Tibial artery (tissue), 4 donors: ENCODE results near the gene MMS19.

Experiments
- DNase-seq, 2 donors: peaks; one replicate each; pipeline ENCODE4 v3.0.0-alpha.2; 2019
- H3K27ac ChIP-seq, 2 donors: fragments of 200-600 bp; sonication (generic) in 1 of 2; 1 replicate in 1 of 2; 2 replicates in 1 of 2; pipeline ENCODE4 v1.5.1; 2018 to 2019; ENCODE audit warnings: mild to moderate bottlenecking in 1 of 2
- H3K27me3 ChIP-seq, 2 donors: fragments of 200-600 bp; sonication (generic) in 1 of 2; one replicate each; pipeline versions ENCODE4 v1.5.1 to v1.6.0; 2016 to 2019
- H3K36me3 ChIP-seq, 3 donors: fragments of 200-600 bp; sonication (generic) in 2 of 3; one replicate each; pipeline ENCODE4 v1.5.1; 2016 to 2019; ENCODE audit warnings: mild to moderate bottlenecking in 2 of 3
- H3K4me1 ChIP-seq, 4 donors: fragments of 200-600 bp; sonication (generic) in 2 of 4; 1 replicate in 3 of 4; 2 replicates in 1 of 4; pipeline ENCODE4 v1.5.1; 2016 to 2019
- H3K4me3 ChIP-seq, 2 donors: fragments of 200-600 bp; sonication (generic) in 1 of 2; 1 replicate in 1 of 2; 2 replicates in 1 of 2; pipeline ENCODE4 v1.5.1; 2018 to 2019; ENCODE audit warnings: mild to moderate bottlenecking in 2 of 2
- H3K9me3 ChIP-seq, 3 donors: fragments of 200-600 bp; sonication (generic) in 1 of 3; one replicate each; pipeline ENCODE4 v1.5.1; 2016 to 2019
- intact Hi-C: fragments of 100-400 bp; cut with DNase I; formaldehyde crosslinking; loops from one replicate; pipeline ENCODE4 v1.15.0; 2023; ENCODE audit warnings: low total_unique reads
- TF ChIP-seq, protein P1 (sequence below), 2 experiments: fragments of 200-600 bp in 1 of 2; fragments of 450-650 bp in 1 of 2; IDR thresholded peaks; one replicate each; pipeline ENCODE4 v1.5.1; 2017 to 2019; ENCODE audit warnings: antibody characterized with exemption in 2 of 2, mild to moderate bottlenecking in 1 of 2, moderate library complexity in 1 of 2

The MMS19 gene

DNA sequence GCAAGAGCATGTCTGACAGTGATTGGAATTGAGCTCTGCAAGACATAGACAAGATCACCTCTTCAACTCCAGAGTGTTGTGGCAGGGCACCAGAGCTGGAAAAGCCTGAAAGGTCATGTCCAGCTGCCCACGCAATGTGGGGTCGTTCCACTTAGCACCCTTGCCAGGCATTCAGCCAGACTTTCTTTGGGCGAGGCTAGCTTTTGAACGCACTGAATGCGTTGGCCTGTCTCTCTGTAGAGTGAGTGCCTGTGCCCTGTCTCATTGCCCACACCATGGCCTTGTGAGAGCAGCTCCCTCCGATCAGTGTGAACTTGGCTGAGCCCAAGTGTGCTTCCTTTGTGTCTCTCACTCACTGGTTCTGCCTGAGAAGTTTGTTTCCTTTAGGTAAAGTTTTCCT, 23.8 kb upstream of the MMS19 start:
- Histone ChIP-seq H3K9me3 (no peaks in the 10 kb centered on the region), H3K27ac (no peak overlapping the region), H3K27me3 (no peaks in the 10 kb centered on the region), H3K4me1 (peaks cover 0 to 22% (median 15%) of the 10 kb centered on the region in 4 donors), H3K36me3 (no peaks in the 10 kb centered on the region), H3K4me3 (no peak overlapping the region)
- no peak for DNase-seq
- intact Hi-C loops: no loop called here
- TF ChIP-seq, protein P1, sequence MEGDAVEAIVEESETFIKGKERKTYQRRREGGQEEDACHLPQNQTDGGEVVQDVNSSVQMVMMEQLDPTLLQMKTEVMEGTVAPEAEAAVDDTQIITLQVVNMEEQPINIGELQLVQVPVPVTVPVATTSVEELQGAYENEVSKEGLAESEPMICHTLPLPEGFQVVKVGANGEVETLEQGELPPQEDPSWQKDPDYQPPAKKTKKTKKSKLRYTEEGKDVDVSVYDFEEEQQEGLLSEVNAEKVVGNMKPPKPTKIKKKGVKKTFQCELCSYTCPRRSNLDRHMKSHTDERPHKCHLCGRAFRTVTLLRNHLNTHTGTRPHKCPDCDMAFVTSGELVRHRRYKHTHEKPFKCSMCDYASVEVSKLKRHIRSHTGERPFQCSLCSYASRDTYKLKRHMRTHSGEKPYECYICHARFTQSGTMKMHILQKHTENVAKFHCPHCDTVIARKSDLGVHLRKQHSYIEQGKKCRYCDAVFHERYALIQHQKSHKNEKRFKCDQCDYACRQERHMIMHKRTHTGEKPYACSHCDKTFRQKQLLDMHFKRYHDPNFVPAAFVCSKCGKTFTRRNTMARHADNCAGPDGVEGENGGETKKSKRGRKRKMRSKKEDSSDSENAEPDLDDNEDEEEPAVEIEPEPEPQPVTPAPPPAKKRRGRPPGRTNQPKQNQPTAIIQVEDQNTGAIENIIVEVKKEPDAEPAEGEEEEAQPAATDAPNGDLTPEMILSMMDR (IDR thresholded peaks at IDR 0.05): no peak

DNA sequence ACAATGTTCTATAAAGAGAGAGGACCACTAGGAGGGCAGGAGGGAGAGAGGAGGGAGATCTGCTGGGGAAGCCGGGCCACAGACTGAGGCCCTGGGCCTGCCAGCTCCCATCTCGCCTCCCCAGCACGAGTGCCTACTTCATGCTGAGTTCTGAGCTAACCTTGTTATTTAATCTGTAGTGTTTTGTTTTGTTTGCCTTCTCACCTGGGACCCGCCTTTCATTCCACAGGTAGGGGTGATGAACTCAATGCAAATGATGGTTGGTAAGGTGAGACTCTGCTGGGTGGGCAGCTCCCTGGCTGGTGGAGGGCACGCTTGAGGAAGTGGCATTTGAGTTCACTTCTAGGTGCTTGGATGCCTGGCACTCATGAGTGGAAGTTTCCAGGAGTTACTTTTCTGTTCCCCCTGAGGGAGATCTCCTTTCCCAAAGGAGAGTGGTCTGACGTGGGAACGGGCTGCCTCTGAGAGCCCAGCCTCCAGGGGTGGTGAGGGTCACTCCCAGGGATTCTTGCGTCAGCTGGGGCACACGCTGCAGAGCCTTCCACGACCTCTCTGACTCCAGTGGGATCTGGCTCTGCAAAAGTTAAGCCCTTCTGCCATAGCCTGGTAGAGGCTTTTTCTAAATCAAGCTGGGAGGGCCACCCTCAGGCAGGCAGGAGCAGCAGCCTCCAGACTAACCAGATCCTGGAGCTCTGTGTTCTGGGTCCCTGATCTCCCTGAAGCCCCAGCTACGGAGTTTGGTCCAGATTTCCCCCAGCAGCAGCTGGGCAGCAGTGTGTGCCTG, 22.9 kb upstream of the MMS19 start:
- no peak for DNase-seq
- Histone ChIP-seq H3K27me3 (no peaks in the 10 kb centered on the region), H3K9me3 (no peaks in the 10 kb centered on the region), H3K36me3 (no peaks in the 10 kb centered on the region), H3K4me3 (no peak overlapping the region), H3K4me1 (peaks cover 0 to 23% (median 16%) of the 10 kb centered on the region in 4 donors), H3K27ac (no peak overlapping the region)
- intact Hi-C loops: no loop called here
- TF ChIP-seq, protein P1 (IDR thresholded peaks at IDR 0.05): no peak

DNA sequence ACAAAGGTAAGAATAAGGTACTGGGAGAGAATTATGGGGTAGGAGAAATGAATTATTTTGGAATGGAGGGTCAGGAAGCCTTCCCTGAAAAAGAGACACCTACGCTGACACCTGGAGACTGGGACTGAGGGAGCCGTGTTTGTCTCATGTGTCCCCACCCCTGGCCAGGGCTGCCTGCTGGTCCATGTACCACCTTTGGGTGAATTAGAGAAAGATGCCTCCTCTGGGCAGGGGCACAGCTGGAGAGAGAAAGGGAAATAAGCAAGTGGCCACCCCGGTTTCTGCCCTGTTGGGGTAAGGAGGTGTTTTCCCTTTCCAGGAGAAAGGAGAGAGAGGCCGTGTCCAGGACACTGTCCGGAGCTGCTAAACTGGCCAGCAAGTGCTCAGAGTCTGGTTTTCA, 22.3 kb upstream of the MMS19 start:
- peaks cover 0 to 23% (median 16%) of the 10 kb centered on the region in 4 donors for H3K4me1 ChIP-seq
- no peaks in the 10 kb centered on the region for H3K9me3 ChIP-seq
- H3K36me3 ChIP-seq: no peaks in the 10 kb centered on the region
- TF ChIP-seq, protein P1 (IDR thresholded peaks at IDR 0.05): no peak
- no peak overlapping the region for H3K4me3 ChIP-seq
- DNase-seq: no peak
- no peaks in the 10 kb centered on the region for H3K27me3 ChIP-seq
- H3K27ac ChIP-seq: no peak overlapping the region
- intact Hi-C loops: no loop called here

DNA sequence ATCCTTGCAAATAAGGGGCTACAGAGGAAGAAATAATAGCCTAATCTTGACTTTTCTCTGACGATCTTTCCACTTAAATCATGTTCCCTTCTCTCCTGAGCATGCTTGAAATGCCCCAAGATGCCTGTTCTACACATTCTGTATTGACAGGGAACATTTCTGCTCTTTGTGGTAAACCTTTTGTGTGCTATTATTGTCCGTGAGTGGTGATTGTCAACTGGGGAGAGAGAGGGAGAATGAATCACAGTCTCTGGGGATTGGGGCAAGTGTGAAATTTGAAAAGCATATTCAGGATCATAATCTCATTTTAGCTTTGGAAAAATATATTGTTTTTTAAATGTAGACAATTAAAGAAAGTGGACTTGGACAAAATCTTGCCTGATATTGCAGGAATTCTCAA, 21.1 kb upstream of the MMS19 start:
- DNase-seq: no peak
- TF ChIP-seq, protein P1 (IDR thresholded peaks at IDR 0.05): no peak
- H3K9me3 ChIP-seq: no peaks in the 10 kb centered on the region
- H3K36me3 ChIP-seq: no peaks in the 10 kb centered on the region
- intact Hi-C loops: no loop called here
- peaks cover 0 to 23% (median 16%) of the 10 kb centered on the region in 4 donors for H3K4me1 ChIP-seq
- H3K27ac ChIP-seq: no peak overlapping the region
- no peak overlapping the region for H3K4me3 ChIP-seq
- H3K27me3 ChIP-seq: no peaks in the 10 kb centered on the region

DNA sequence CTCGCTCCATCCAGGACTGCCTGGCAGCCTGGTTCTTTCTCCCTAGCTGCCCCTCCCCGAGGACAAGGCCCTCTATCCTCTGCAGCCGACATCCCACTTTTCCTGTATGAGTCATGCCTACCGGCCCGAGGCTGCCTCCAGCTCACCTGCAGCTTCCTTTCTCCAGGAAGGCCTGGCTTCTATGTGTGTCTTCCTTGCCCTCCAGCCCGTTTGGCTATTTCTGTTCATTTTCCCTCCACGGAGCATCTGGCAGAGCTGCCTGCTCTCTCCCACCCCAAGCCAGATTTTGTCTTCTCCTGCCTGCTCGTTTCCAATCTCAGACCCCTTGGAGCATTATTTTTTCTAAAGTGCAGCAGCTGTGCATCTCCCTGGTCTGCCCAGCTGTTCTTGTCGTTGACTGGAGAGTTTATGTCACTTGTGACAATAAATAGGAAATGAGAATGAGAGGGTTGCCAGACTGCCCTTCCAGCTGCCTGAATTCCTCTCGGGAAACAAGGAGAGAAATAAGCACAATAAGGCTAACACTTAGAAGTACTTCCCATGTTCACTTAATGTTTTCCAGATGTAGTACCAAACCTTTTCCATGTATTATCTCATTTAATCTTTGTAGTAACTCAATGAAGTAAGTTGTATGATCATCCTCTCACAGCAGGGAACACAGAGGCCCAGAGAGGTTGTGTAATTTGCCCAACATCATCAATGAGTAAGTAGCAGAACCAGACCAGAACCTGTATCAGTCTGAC, 20.2 kb upstream of the MMS19 start:
- H3K4me1 ChIP-seq: peaks cover 0 to 23% (median 16%) of the 10 kb centered on the region in 4 donors
- TF ChIP-seq, protein P1 (IDR thresholded peaks at IDR 0.05): no peak
- intact Hi-C loops: no loop called here
- H3K36me3 ChIP-seq: no peaks in the 10 kb centered on the region
- DNase-seq: no peak
- H3K9me3 ChIP-seq: no peaks in the 10 kb centered on the region
- H3K4me3 ChIP-seq: no peak overlapping the region
- H3K27me3 ChIP-seq: no peaks in the 10 kb centered on the region
- peak overlapping the region in 1 of 2 donors; percentile 14 for H3K27ac ChIP-seq
